Inferior parietal cortex (tissue), 1 donor: Measurements from ENCODE around the gene SAMD14.
"Not testable (repeated sequence)": the region's sequence is repeated elsewhere in the genome, so short reads cannot be mapped to it uniquely, and the experiment has no call there.

Source experiments
- DNase-seq: peaks from one replicate; pipeline ENCODE4 v3.0.0-alpha.2; 2016; ENCODE audit errors: extremely low spot score

The SAMD14 gene

DNA sequence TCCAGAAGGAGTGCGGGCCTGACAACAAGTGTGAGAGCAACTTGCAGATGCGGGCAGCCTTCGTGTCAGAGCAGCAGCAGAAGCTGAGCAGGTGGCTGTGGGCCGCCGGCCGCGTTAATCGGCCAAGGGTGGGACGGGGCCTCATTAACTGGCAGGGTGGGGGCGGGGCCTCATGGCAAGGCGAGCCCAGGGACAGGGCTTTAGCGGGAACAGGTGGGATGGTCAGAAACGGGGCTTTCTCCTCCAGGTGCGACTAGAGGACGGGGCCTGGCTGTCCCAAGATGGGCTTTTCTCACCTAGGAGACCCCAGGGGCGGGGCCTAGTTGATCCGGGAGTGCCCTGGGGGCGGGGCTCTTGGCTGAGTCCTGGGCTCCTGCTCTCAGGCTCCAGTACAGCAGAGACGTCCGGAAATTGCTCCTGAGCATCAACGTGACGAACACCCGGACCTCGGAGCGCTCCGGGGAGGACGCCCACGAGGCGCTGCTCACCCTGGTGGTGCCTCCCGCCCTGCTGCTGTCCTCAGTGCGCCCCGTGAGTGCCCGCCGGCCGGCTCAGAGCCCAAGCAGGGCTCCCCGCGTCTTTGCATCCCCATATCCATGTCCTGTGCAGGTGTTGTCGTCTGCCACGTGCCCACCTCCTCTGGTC is 53.2 kb downstream of the SAMD14 start:
- DNase-seq, result no peak

DNA sequence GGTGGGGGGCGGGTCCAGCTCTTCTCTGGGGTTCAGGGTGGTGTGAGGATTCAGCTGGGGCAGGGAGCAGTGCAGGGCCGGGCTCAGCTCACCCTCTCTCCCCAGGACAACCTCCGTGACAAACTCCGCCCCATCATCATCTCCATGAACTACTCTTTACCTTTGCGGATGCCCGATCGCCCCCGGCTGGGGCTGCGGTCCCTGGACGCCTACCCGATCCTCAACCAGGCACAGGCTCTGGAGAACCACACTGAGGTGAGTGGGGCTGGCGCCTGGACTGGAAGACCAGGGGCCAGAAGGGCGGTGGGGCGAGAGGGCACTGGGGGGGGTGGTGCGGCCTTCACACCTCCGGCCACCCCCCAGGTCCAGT is 53.8 kb downstream of the SAMD14 start:
- DNase-seq, result no peak

DNA sequence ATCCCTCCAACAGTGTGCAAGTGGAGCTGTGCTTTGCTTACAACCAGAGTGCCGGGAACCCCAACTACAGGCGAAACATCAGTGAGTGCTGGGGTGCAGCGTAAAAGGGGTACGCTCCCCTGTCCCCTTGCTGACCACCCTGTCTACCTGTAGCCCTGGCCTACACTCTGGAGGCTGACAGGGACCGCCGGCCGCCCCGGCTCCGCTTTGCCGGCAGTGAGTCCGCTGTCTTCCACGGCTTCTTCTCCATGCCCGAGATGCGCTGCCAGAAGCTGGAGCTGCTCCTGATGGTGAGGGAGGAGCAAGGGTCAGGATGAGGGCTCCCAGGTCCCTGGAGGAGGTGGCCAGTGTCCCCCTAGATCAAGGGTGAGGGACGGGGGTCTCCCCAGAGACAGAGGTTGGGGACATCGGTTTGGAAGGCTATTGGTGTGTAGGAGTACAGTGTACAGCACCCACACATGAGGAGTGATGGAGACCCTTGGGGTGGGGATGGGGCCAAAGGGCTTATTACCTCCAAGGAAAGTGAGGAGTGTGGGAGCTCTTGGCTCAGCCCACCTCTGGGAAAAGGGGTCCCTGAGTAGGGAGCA is 54.4 kb downstream of the SAMD14 start:
- no peak for DNase-seq

DNA sequence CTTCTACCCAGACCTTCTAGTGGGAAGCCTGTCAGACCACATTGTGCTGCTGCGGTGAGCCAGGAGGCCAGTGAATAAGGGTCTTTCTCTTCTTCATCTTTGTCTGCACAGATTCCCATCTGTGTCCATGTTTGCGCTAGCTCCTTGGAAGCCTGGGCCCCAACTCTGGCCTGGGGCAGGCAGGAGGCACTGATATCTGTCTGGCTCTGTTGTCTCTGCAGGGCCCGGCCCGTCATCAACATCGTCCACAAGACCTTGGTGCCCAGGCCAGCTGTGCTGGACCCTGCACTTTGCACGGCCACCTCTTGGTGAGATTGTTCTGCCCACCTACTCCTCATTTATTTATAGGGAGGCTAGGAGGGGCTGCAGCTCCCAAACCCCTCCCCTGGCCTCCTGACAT is 55.7 kb downstream of the SAMD14 start:
- DNase-seq, result no peak

DNA sequence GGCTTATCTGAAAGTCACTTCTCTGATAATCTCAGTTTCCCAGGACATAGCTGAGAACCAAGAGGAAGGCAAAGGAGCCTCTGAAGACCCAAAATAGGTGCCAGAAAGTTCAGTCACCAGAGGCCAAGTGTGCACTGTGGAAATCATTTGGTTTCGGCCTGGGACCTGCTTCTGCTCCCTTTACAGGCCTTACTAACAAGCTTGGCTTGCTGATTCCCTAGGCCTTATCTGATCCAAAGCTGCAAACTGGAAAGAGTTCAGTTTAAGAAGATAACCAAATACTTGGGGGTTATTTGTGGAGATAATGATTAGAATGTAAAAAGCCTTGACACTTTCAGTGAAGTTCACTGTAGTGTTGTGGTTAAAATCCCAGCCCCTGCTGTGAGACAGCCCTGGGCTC is 57.0 kb downstream of the SAMD14 start:
- no peak for DNase-seq

DNA sequence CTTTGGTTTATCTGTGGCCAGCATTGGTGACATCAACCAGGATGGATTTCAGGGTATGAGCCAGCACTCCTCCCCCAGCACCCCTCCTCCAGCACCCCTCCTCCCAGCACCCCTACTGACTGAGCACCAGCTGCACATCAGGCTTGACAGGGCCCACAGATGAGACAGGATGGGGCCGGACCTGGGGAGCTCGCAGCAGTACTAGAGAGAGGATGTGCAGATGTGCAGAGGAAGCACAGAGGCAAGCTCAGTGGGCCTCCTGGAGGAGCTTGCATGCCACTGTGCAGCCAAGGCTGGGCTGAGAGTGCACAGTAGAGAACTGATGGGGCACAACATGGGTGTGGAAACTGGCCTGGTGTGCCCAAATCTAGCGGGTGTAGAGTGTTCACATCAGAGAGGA is 57.8 kb downstream of the SAMD14 start:
- DNase-seq, result no peak

DNA sequence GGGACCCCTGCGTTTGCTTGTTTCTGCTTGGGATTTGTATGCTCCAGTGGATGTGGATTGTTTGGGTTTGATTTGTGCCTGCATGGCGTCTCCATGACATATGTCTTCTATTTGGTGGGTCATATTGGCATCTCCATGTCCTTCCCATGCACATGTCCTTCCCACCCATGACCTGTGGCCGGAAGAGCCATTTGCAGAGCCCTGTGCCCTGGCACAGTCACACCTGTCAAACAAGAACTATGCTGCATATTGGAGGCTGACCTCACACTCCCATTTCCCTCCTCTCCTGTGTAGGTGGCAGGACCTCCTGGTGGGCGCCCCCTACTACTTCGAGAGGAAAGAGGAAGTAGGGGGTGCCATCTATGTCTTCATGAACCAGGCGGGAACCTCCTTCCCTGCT is 58.3 kb downstream of the SAMD14 start:
- no peak for DNase-seq

GRCh38 chr17:50070908-50071680 is 58.9 kb downstream of the SAMD14 start:
- no peak for DNase-seq

GRCh38 chr17:50067996-50068395 is 62.0 kb downstream of the SAMD14 start:
- no peak for DNase-seq

- no peak for DNase-seq
These were observed 63.0 kb downstream of the SAMD14 start for GRCh38 chr17:50066995-50067394.

GRCh38 chr17:50065056-50065455 is 64.9 kb downstream of the SAMD14 start:
- DNase-seq, result no peak

- DNase-seq, result no peak
These were observed 65.5 kb downstream of the SAMD14 start for GRCh38 chr17:50064253-50065001.

DNA sequence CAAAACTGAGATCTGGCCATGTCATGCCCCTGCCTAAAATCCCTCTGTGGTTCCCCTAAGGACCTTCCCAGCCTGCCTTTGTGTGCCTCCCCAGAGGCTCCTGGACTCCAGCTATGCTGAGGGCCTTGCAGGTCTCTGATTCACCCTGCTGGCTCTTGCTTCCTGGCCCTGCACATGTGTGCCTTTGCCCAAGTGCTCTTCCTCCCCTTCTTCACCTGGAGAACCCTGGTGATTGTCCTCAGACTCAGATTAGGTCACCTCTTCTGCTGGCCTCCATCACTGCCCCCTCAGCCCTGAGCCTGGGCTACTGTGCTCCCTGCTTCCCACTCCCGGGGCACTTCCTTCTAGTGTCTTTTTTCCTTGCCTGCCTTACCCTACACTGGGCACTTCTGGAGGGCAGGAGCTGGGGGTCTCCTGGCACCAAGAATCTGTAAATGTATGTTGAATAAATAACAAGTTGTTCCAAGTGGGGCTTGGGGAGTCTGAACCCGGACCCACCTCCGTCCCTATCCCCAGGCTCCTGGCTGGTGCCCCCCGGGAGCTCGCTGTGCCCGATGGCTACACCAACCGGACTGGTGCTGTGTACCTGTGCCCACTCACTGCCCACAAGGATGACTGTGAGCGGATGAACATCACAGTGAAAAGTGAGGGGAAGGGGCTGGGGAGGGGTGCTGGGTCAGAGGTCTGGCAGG is 66.3 kb downstream of the SAMD14 start:
- DNase-seq, result no peak

- no peak for DNase-seq
These were observed 67.4 kb downstream of the SAMD14 start for GRCh38 chr17:50062293-50063243.

- DNase-seq, result not testable (repeated sequence)
These were observed 68.3 kb downstream of the SAMD14 start for GRCh38 chr17:50061713-50062045.

DNA sequence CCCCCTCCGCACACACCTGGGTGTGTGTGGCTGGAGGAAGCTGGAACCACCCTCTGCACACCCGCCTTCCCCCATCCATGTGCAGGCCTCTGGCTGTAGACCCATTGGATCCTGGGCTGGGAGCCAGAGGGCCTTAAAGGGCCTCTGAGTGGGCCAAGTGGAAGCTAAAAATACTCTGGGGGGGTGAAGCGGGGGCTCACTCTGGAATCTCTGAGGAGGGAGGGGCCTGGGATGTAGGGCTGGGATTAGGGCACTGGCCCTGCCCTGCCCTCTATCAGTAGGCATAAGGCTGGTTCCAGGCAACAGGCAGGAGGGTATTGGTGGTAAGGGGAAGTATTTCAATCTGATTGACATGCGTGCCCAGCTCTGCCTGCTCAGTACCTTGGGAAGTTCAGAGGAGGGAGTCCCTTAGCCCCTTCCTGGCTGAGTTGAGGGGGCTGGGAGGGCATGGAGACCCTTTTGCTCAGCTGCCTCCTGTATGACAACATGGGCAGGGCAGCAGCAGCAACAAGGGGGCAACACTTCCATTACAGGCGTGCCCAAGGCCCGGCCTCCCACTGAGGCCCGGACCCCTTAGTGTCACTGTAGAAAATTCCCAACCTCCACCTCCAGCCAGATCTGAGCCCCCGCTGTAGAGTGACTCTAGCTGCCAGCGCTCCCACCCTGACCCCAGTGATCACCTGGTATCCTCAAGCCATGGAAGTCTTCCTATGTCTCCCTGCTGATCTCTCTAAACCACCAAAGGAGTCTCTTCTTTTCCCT is 68.8 kb downstream of the SAMD14 start:
- no peak for DNase-seq
